GM18951 (cell line): Measurements from ENCODE around the gene LCP1.
"Not testable (repeated sequence)": the region's sequence is repeated elsewhere in the genome, so short reads cannot be mapped to it uniquely, and the experiment has no call there.

ENCODE experiments used
- POLR2A ChIP-seq: IDR thresholded peaks from 4 replicates; pipeline ENCODE4 v1.6.1; 2011; ENCODE audit warnings: mild to moderate bottlenecking; ENCODE audit not compliant: insufficient read length, insufficient read depth; ENCODE audit errors: extremely low read depth
- in situ Hi-C: fragments of 300-500 bp; cut with MboI; formaldehyde crosslinking; loops from one replicate; pipeline ENCODE4 v1.12.0; 2022; ENCODE audit warnings: low sequenced_read_pairs, mixed read lengths, inconsistent platforms; ENCODE audit not compliant: unreplicated experiment

Gene LCP1, protein sequence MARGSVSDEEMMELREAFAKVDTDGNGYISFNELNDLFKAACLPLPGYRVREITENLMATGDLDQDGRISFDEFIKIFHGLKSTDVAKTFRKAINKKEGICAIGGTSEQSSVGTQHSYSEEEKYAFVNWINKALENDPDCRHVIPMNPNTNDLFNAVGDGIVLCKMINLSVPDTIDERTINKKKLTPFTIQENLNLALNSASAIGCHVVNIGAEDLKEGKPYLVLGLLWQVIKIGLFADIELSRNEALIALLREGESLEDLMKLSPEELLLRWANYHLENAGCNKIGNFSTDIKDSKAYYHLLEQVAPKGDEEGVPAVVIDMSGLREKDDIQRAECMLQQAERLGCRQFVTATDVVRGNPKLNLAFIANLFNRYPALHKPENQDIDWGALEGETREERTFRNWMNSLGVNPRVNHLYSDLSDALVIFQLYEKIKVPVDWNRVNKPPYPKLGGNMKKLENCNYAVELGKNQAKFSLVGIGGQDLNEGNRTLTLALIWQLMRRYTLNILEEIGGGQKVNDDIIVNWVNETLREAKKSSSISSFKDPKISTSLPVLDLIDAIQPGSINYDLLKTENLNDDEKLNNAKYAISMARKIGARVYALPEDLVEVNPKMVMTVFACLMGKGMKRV

GRCh38 chr13:46181840-46182490 lies at the start of gene LCP1:
TSS of gene LCP1 (minus strand) at chr13:46182177. CDS start at chr13:46159662, 22,515 bp downstream.
- TF ChIP-seq POLR2A: peak; percentile 93
- in situ Hi-C loops: no loop called here

- in situ Hi-C loops: no loop called here
- no peak for TF ChIP-seq POLR2A
These were observed 47.3 kb upstream of the LCP1 start for GRCh38 chr13:46229251-46229650.

- in situ Hi-C loops: not testable (repeated sequence)
These were observed 38.3 kb upstream of the LCP1 start for GRCh38 chr13:46220234-46220633.

DNA sequence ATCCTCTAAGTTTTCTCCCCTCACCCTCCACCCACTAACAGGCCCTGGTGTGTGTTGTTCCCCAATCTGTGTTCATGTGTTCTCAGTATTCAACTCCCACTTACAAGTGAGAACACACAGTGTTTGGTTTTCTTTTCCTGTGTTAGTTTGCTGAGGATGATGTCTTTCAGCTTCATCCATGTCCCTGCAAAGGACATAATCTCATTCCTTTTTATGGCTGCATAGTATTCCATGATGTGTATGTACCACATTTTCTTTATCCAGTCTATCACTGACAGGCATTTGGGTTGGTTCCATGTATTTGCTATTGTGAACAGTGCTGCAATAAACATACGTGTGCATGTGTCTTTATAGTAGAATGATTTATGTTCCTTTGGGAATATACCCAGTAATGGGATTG lies 32.8 kb upstream of the LCP1 start:
- in situ Hi-C loops: not testable (repeated sequence)

DNA sequence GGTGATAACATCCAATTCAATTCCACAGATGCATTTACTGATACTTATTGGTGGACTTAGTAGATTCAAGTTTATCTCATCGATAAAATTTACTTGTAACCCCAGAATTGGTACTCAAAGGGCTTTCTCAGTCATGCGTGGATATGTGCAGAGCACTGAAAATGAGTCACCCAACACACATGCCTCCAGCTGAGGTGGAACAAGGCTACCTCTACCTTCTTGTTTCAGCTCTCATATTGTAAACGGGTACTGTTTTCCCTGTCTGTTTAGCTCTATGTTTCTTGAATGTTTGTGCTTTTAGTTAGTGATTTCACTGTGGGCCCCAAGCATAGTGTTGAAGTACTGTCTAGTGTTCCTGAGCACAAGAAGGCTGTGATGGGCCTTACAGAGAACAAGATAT lies 31.3 kb upstream of the LCP1 start:
- in situ Hi-C loops: no loop called here
- TF ChIP-seq POLR2A: no peak

- TF ChIP-seq POLR2A: peak; percentile 51
- in situ Hi-C loops: no loop called here
These were observed 29.7 kb upstream of the LCP1 start, which contains the start of gene LRRC63 for GRCh38 chr13:46211483-46212351. TSS of gene LRRC63 (plus strand) at chr13:46211928. CDS start at chr13:46213035, 1,107 bp downstream.

- no peak for TF ChIP-seq POLR2A
- in situ Hi-C loops: no loop called here
These were observed 29.1 kb upstream of the LCP1 start for GRCh38 chr13:46211116-46211482.

DNA sequence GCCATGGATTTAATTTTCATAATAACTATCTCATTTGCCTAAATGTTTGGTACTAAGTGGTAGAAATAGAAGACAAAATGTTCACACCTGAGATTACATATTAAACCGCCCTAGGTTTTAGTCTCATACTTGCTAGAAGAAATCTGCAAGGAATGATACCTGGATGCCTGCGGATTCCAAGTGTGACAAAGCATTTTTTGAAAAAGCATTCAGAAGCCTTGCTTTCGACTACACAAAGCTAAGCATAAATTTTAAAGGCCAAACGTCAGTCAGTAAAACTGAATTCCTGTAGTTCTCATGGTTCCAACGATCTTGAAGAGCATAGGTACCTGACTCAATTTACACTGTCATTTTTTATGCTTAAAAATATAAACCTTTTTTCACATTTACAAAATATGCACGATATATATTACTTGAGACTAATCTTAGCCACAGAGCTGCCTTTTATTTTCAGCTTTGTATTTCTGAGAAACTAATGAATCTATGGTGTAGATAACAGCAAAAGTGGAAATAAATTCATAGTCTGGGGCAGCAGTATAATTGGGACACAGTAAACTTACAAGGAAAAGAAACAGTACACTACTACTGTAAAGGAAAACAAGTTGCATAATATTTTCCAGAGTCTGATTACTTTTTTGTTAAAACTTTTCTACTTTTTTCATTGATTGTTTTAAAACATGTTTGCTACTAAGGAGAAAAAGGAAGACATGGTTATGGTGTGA lies 28.5 kb upstream of the LCP1 start:
- TF ChIP-seq POLR2A: no peak
- in situ Hi-C loops: no loop called here

- in situ Hi-C loops: no loop called here
- no peak for TF ChIP-seq POLR2A
These were observed 25.9 kb upstream of the LCP1 start for GRCh38 chr13:46207828-46208227.

DNA sequence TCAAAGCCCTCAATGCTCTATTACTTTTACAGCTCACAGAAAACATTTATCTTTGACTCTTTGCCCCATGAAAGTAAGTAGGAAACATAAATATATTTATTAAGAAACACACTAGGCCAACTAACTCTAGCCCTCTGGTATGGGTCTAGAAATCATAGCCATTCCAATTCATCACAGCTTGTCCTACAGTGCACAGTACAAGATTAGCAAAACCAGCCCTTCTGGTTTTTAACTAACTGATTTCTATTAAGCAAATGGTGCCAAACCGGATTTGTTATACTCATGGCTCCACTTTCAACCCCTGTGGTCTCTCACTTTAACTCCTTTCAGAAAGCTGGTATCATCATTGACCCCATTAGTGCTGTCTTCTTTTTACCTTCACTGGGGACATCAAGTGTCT lies 24.2 kb upstream of the LCP1 start:
- TF ChIP-seq POLR2A: no peak
- in situ Hi-C loops: no loop called here

GRCh38 chr13:46202966-46203365 lies 21.0 kb upstream of the LCP1 start:
- TF ChIP-seq POLR2A: no peak
- in situ Hi-C loops: no loop called here

GRCh38 chr13:46202188-46202795 lies 20.3 kb upstream of the LCP1 start:
- in situ Hi-C loops: no loop called here
- no peak for TF ChIP-seq POLR2A
